ENCODE data around the gene XDH.

Gene XDH

GRCh38 chr2:31287654-31288053 lies 126.9 kb downstream of the XDH start:
- no peaks in the 10 kb centered on the region for H4K20me1 ChIP-seq (ENCODE audit: low read depth, low read length)
- no peak overlapping the region for H3K9ac ChIP-seq (ENCODE audit: low read length)
- no peak overlapping the region for H3K4me3 ChIP-seq (ENCODE audit: insufficient read depth, low read length, poor library complexity, severe bottlenecking)
- no peaks in the 10 kb centered on the region for H3K9me3 ChIP-seq (ENCODE audit: insufficient read depth, low read length)
- H3K79me2 ChIP-seq (ENCODE audit: insufficient read depth, low read length), result no peaks in the 10 kb centered on the region
- no peak overlapping the region for H3K4me2 ChIP-seq (ENCODE audit: low read depth, low read length, poor library complexity, severe bottlenecking)
- no peaks in the 10 kb centered on the region for H3K9me2 ChIP-seq (replicated peaks; ENCODE audit: insufficient read depth, low read length)
- no peaks in the 10 kb centered on the region for H3K27me3 ChIP-seq (ENCODE audit: low read length)
- H3K36me3 ChIP-seq (ENCODE audit: low read length), result no peaks in the 10 kb centered on the region
- no peaks in the 10 kb centered on the region for H3F3A ChIP-seq (ENCODE audit: insufficient read depth)
- H2AFZ ChIP-seq (ENCODE audit: low read depth, low read length, severe bottlenecking), result no peak overlapping the region
- no peak for TF ChIP-seq EZH2phosphoT487 (conservative IDR thresholded peaks at IDR 0.05; ENCODE audit: low read length)
- TF ChIP-seq, protein P1, sequence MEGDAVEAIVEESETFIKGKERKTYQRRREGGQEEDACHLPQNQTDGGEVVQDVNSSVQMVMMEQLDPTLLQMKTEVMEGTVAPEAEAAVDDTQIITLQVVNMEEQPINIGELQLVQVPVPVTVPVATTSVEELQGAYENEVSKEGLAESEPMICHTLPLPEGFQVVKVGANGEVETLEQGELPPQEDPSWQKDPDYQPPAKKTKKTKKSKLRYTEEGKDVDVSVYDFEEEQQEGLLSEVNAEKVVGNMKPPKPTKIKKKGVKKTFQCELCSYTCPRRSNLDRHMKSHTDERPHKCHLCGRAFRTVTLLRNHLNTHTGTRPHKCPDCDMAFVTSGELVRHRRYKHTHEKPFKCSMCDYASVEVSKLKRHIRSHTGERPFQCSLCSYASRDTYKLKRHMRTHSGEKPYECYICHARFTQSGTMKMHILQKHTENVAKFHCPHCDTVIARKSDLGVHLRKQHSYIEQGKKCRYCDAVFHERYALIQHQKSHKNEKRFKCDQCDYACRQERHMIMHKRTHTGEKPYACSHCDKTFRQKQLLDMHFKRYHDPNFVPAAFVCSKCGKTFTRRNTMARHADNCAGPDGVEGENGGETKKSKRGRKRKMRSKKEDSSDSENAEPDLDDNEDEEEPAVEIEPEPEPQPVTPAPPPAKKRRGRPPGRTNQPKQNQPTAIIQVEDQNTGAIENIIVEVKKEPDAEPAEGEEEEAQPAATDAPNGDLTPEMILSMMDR (IDR thresholded peaks at IDR 0.05; ENCODE audit: insufficient read depth, low read length, poor library complexity, severe bottlenecking), result no peak
- H3K27ac ChIP-seq (ENCODE audit: low read depth, low read length), result no peak overlapping the region

DNA sequence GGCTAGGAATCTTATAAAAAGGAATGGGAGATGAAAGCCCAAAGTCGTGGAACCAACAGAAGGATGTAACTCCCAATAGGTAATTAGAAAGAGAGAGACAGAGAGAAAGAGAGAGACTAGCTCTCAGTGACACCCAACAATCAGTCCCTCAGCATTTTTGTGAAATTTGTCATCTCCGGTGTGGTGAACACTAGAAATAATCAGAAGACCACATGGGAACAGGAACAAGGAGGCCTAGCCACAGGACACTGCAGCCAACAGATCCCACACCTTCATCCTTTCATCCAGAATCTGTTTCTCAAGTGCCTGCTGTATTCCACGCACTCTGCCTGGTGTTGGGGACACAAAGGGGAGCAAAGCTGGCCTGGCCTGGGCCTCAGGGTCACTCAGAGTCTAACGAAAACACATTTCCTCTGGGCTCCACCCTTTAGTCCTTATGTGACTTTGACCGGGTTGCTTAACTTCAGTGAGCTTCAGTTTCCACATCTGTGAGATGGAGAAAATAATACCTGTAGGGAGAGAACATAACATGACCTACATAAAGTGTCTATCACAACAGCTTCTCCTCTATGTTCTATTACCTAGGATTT lies 127.5 kb downstream of the XDH start:
- H4K20me1 ChIP-seq (ENCODE audit: low read depth, low read length), result no peaks in the 10 kb centered on the region
- TF ChIP-seq, protein P1 (IDR thresholded peaks at IDR 0.05; ENCODE audit: insufficient read depth, low read length, poor library complexity, severe bottlenecking), result no peak
- TF ChIP-seq EZH2phosphoT487 (conservative IDR thresholded peaks at IDR 0.05; ENCODE audit: low read length), result no peak
- no peak overlapping the region for H3K9ac ChIP-seq (ENCODE audit: low read length)
- H3K4me2 ChIP-seq (ENCODE audit: low read depth, low read length, poor library complexity, severe bottlenecking), result no peak overlapping the region
- H2AFZ ChIP-seq (ENCODE audit: low read depth, low read length, severe bottlenecking), result no peak overlapping the region
- H3K79me2 ChIP-seq (ENCODE audit: insufficient read depth, low read length), result no peaks in the 10 kb centered on the region
- H3K9me3 ChIP-seq (ENCODE audit: insufficient read depth, low read length), result no peaks in the 10 kb centered on the region
- no peaks in the 10 kb centered on the region for H3F3A ChIP-seq (ENCODE audit: insufficient read depth)
- H3K27me3 ChIP-seq (ENCODE audit: low read length), result no peaks in the 10 kb centered on the region
- no peak overlapping the region for H3K4me3 ChIP-seq (ENCODE audit: insufficient read depth, low read length, poor library complexity, severe bottlenecking)
- H3K36me3 ChIP-seq (ENCODE audit: low read length), result no peaks in the 10 kb centered on the region
- no peak overlapping the region for H3K27ac ChIP-seq (ENCODE audit: low read depth, low read length)
- H3K9me2 ChIP-seq (replicated peaks; ENCODE audit: insufficient read depth, low read length), result no peaks in the 10 kb centered on the region

- no peak overlapping the region for H3K4me3 ChIP-seq (ENCODE audit: insufficient read depth, low read length, poor library complexity, severe bottlenecking)
- H3K9me2 ChIP-seq (replicated peaks; ENCODE audit: insufficient read depth, low read length), result no peaks in the 10 kb centered on the region
- TF ChIP-seq EZH2phosphoT487 (conservative IDR thresholded peaks at IDR 0.05; ENCODE audit: low read length), result no peak
Measured at GRCh38 chr2:31286230-31286629, 128.3 kb downstream of the XDH start.

More at GRCh38 chr2:31286230-31286629, 128.3 kb downstream of the XDH start:
- Histone ChIP-seq H4K20me1 (ENCODE audit: low read depth, low read length) (no peaks in the 10 kb centered on the region), H3K9ac (ENCODE audit: low read length) (no peak overlapping the region), H3K79me2 (ENCODE audit: insufficient read depth, low read length) (no peaks in the 10 kb centered on the region), H3K27me3 (ENCODE audit: low read length) (no peaks in the 10 kb centered on the region), H2AFZ (ENCODE audit: low read depth, low read length, severe bottlenecking) (no peak overlapping the region), H3K4me2 (ENCODE audit: low read depth, low read length, poor library complexity, severe bottlenecking) (no peak overlapping the region), H3F3A (ENCODE audit: insufficient read depth) (no peaks in the 10 kb centered on the region), H3K9me3 (ENCODE audit: insufficient read depth, low read length) (no peaks in the 10 kb centered on the region), H3K27ac (ENCODE audit: low read depth, low read length) (no peak overlapping the region), H3K36me3 (ENCODE audit: low read length) (no peaks in the 10 kb centered on the region)
